Activated CD4-positive, alpha-beta T cell treated with anti-CD3 and anti-CD28 coated beads for 36 hours (primary cell): ENCODE data around the gene RHBDD2. TPM values are rescaled to one million over a fixed set of nuclear protein-coding genes. Genes with fewer than 3 reads are reported as not detected.

Source experiments
- microRNA-seq: library from miRNA; unstranded; fragments of <30 nt; microRNA quantifications from one replicate; pipeline ENCODE4 v1.2.0, GENCODE V29; 2021; ENCODE audit warnings: borderline replicate concordance
- total RNA-seq, 2 experiments: library from RNA; stranded (reverse); gene quantifications; one replicate each; pipeline ENCODE4 v1.2.3, GENCODE V29; 2021

RHBDD2 gene
- total RNA-seq, 2 experiments from 2014 or later = 21.6 to 23.2 TPM

Small RNA genes within 50 kb of the gene (microRNA-seq; reads per million reads assigned to microRNA genes)
- 1.1 reads per million for gene MIR4651

Other genes starting within 250 kb of the RHBDD2 start
- gene HIP1, start 140.1 kb upstream of the RHBDD2 start, total RNA-seq = 1 to 10 TPM; 4.1 to 5.0 TPM
- under 1 TPM in 1 of 2 experiments, not detected in 1; 0.39 TPM for gene CCL26, start 106.8 kb upstream of the RHBDD2 start, total RNA-seq
- gene CCL24, start 65.2 kb upstream of the RHBDD2 start, total RNA-seq = not detected
- 10 to 100 TPM; 24.9 to 33.8 TPM for gene POR, start 36.1 kb downstream of the RHBDD2 start, total RNA-seq
- 10 to 100 TPM; 14.5 to 15.3 TPM for gene TMEM120A, start 115.6 kb downstream of the RHBDD2 start, total RNA-seq
- 10 to 100 TPM; 47.5 to 50.5 TPM for gene STYXL1, start 169.0 kb downstream of the RHBDD2 start, total RNA-seq
- gene MDH2, start 169.1 kb downstream of the RHBDD2 start, total RNA-seq = 100 to 1,000 TPM; 257 to 328 TPM